ENCODE measurements around the gene MYO19. TPM values are rescaled to one million over a fixed set of nuclear protein-coding genes. Genes with fewer than 3 reads are reported as not detected.

Gene MYO19
- total and polyA plus RNA-seq, 2 of the 4 experiments (the other 2 are of a cell fraction), result 35.8 to 55.6 TPM

- peak overlapping the region; percentile 23; the same call in 1 of the 2 replicates for H3K9ac ChIP-seq (ENCODE audit: low read depth, low read length)
- dilution Hi-C loops (cut with HindIII; ENCODE audit: low sequenced_read_pairs, unreplicated experiment), result no loop called here
Observed at GRCh38 chr17:36547776-36548175, 13.1 kb upstream of the MYO19 start.

More at GRCh38 chr17:36547776-36548175, 13.1 kb upstream of the MYO19 start:
- Histone ChIP-seq H3K4me3 (ENCODE audit: insufficient read depth, low read depth, low read length) (no peak overlapping the region), H3K14ac (replicated peaks; ENCODE audit: low read depth, low read length) (no peak overlapping the region), H3K27me3 (ENCODE audit: control insufficient read depth, insufficient read depth, low read length) (no peaks in the 10 kb centered on the region), H3K4me2 (ENCODE audit: low read depth, low read length) (peak overlapping the region; percentile 98), H3K18ac (ENCODE audit: low read depth, low read length) (no peak overlapping the region), H4K8ac (ENCODE audit: low read depth in 2 of 2, low read length in 2 of 2) (no peak overlapping the region), H3K27ac (ENCODE audit: insufficient read depth, low read length) (no peak overlapping the region), H2BK20ac (ENCODE audit: low read depth, low read length) (no peak overlapping the region), H4K20me1 (ENCODE audit: insufficient read depth, low read length) (peaks cover 71% of the 10 kb centered on the region), H3K4me1 (ENCODE audit: control insufficient read depth, insufficient read depth, low read length) (no peaks in the 10 kb centered on the region; the same call in 1 of the 2 replicates), H4K5ac (ENCODE audit: low read depth, low read length) (no peak overlapping the region), H2AK5ac (ENCODE audit: low read depth, low read length) (no peak overlapping the region), H3K79me1 (ENCODE audit: low read depth in 1 of 2, low read length in 2 of 2) (peaks cover 7 to 23% of the 10 kb centered on the region in 2 experiments; a peak in 3 of 4 replicates), H2BK120ac (ENCODE audit: low read depth, low read length) (no peak overlapping the region), H3K23ac (ENCODE audit: low read depth, low read length) (peak overlapping the region; percentile 77; the same call in 1 of the 2 replicates), H3K36me3 (ENCODE audit: control insufficient read depth, insufficient read depth, low read length) (peaks cover 7% of the 10 kb centered on the region), H4K91ac (ENCODE audit: insufficient read depth, low read depth, low read length) (no peak overlapping the region), H2BK5ac (ENCODE audit: low read depth, low read length, poor library complexity, severe bottlenecking) (no peak overlapping the region), H3K9me3 (ENCODE audit: control insufficient read depth, insufficient read depth, low read length) (no peaks in the 10 kb centered on the region), H3K9me1 (ENCODE audit: insufficient read depth, low read length) (no peaks in the 10 kb centered on the region), H3K4ac (ENCODE audit: low read depth, low read length) (no peak overlapping the region), H2AK9ac (replicated peaks; ENCODE audit: low read depth, low read length, poor library complexity) (no peak overlapping the region), H2BK15ac (ENCODE audit: low read depth, low read length) (no peak overlapping the region), H3K56ac (ENCODE audit: extremely low read depth, insufficient read depth, low read length) (no peak overlapping the region), H2AFZ (replicated peaks; ENCODE audit: low read length, poor library complexity) (no peak overlapping the region)
- intact Hi-C loops (cut with micrococcal nuclease), result loop anchor here (2.0 kb wide), 1 partner anchor 13 kb away; no protein-coding TSS in a partner anchor
- DNase-seq (no peak), ATAC-seq (ENCODE audit: low read depth) (no peak)
- BruUV-seq (replicated peaks), result no TSS peak
- POLR2A ChIA-PET (ENCODE audit: unreplicated experiment), result no interaction called here
- CTCF ChIA-PET, result no interaction called here
- peak; percentile 38; the same call in 1 of the 2 replicates for TF ChIP-seq NFE2L2 (IDR thresholded peaks at IDR 0.05; ENCODE audit: low read depth, low read length)
- no peak for TF ChIP-seq MXI1 (IDR thresholded peaks at IDR 0.05; ENCODE audit: borderline replicate concordance, low read depth, low read length)
- in situ Hi-C loops (cut with MboI; ENCODE audit: low sequenced_read_pairs), result no loop called here

Data from IMR-90 (cell line).